GM12875 (cell line): ENCODE results near the gene WRNIP1.
"Not testable (repeated sequence)": the region's sequence is repeated elsewhere in the genome, so short reads cannot be mapped to it uniquely, and the experiment has no call there.

Source experiments
- H3K4me3 ChIP-seq: one replicate; pipeline ENCODE4 v1.5.1; 2011; ENCODE audit warnings: low read depth, low read length, control low read depth
- CTCF ChIP-seq: IDR thresholded peaks from 2 replicates; pipeline ENCODE4 v1.5.1; 2011; ENCODE audit warnings: low read depth, mild to moderate bottlenecking, control low read depth, inconsistent platforms, low read length, moderate library complexity, borderline replicate concordance; ENCODE audit not compliant: insufficient read depth

The WRNIP1 gene

GRCh38 chr6:2800552-2801316 is 35.5 kb downstream of the WRNIP1 start:
- TF ChIP-seq CTCF, result no peak
- H3K4me3 ChIP-seq, result no peak overlapping the region

GRCh38 chr6:2801687-2802086 is 36.5 kb downstream of the WRNIP1 start:
- H3K4me3 ChIP-seq, result not testable (repeated sequence)

GRCh38 chr6:2802521-2803060 is 37.4 kb downstream of the WRNIP1 start:
- no peak overlapping the region for H3K4me3 ChIP-seq
- TF ChIP-seq CTCF, result no peak

GRCh38 chr6:2803731-2804429 is 38.7 kb downstream of the WRNIP1 start:
- TF ChIP-seq CTCF, result no peak

GRCh38 chr6:2804516-2804915 is 39.3 kb downstream of the WRNIP1 start:
- H3K4me3 ChIP-seq, result no peak overlapping the region
- no peak for TF ChIP-seq CTCF

More at GRCh38 chr6:2803731-2804429, 38.7 kb downstream of the WRNIP1 start:
- H3K4me3 ChIP-seq, result no peak overlapping the region

- no peak overlapping the region for H3K4me3 ChIP-seq
- TF ChIP-seq CTCF, result no peak
Measured at GRCh38 chr6:2805031-2805430, 39.8 kb downstream of the WRNIP1 start.

- no peak for TF ChIP-seq CTCF
- H3K4me3 ChIP-seq, result no peak overlapping the region
Measured at GRCh38 chr6:2806644-2807043, 41.5 kb downstream of the WRNIP1 start.
